Activated CD4-positive, alpha-beta memory T cell treated with anti-CD3 and anti-CD28 coated beads for 36 hours (primary cell): ENCODE data around the gene PISD. TPM values are rescaled to one million over a fixed set of nuclear protein-coding genes. Genes with fewer than 3 reads are reported as not detected.

Source experiments
- CTCF ChIA-PET: fragments of 350-600 bp; sonication (Branson Sonifier 250); formaldehyde crosslinking; loops from one replicate; lab custom pipeline; 2021; ENCODE audit warnings: antibody characterized with exemption, inconsistent platforms; lab: Charles Lee
- POLR2A ChIA-PET: fragments of 350-600 bp; sonication (Branson Sonifier 250); formaldehyde crosslinking; loops from one replicate; lab custom pipeline; 2021; ENCODE audit warnings: antibody characterized with exemption; lab: Charles Lee
- DNase-seq: peaks from one replicate; pipeline ENCODE4 v3.0.0-alpha.2; 2020
- H3K27ac Mint-ChIP-seq: one replicate; pipeline ENCODE4 v1.8.0; 2021; ENCODE audit warnings: mixed read lengths
- H3K27me3 Mint-ChIP-seq: one replicate; pipeline ENCODE4 v1.8.0; 2021; ENCODE audit warnings: mixed read lengths
- H3K36me3 Mint-ChIP-seq: one replicate; pipeline ENCODE4 v1.8.0; 2021; ENCODE audit warnings: mixed read lengths
- H3K4me1 Mint-ChIP-seq: one replicate; pipeline ENCODE4 v1.8.0; 2021; ENCODE audit warnings: low read depth, mixed read lengths
- H3K4me3 Mint-ChIP-seq: one replicate; pipeline ENCODE4 v1.8.0; 2021; ENCODE audit warnings: mild to moderate bottlenecking, mixed read lengths
- H3K9me3 Mint-ChIP-seq: one replicate; pipeline ENCODE4 v1.8.0; 2021; ENCODE audit warnings: mixed read lengths
- intact Hi-C: fragments of 100-400 bp; cut with micrococcal nuclease; formaldehyde crosslinking; loops from one replicate; pipeline ENCODE4 v1.15.1; 2023
- total RNA-seq, 2 experiments: library from RNA; stranded (reverse); gene quantifications; one replicate each; pipeline ENCODE4 v1.2.3, GENCODE V29; 2021

Gene PISD
- total RNA-seq, 2 experiments from 2014 or later, result 39.4 to 40.2 TPM

DNA sequence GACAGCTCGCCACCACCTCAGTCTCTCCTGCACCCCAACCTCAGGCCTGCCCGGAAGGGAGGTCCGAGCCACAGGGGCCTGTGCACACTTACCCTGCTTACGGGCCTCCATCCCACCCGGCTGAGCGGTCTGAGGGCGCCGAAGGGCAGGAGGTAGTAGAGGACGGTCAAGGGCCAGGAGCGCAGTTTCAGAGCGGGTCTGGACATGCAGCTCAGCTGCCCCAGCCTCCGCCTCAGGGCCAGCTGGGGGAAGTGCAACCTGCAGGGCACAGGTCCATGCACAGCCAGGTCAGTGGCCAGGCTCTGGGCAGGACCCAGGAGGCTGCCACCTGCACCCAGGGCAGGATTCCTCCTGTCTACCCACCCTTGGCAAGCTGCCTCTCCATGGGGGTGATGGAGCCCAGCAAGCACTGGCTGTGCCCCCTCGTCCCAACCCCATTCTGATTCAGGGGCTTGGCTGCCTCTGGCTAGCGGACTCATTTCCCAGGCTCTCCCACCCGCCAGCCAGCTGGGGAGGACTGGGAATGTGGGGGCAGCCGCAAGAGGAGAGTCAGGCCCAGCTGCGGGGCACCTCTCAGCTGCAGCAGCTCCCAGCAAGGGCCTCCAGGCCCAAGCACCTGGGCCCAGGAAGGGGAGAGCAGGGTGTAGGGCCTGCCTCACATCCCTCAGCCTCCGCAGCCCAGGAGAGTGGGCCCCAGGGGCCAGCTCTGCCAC is 38.3 kb downstream of the PISD start:
- H3K27ac Mint-ChIP-seq, result no peak overlapping the region
- peaks cover 27% of the 10 kb centered on the region for H3K4me1 Mint-ChIP-seq
- no peaks in the 10 kb centered on the region for H3K9me3 Mint-ChIP-seq
- ChIA-PET CTCF (interaction anchor here (0.9 kb wide), 1 partner anchor 9 kb away, joined by 3 read pairs; no protein-coding TSS in a partner anchor), POLR2A (no interaction called here)
- intact Hi-C loops, result no loop called here
- DNase-seq, result no peak
- H3K4me3 Mint-ChIP-seq, result no peak overlapping the region
- H3K27me3 Mint-ChIP-seq, result no peaks in the 10 kb centered on the region
- H3K36me3 Mint-ChIP-seq, result peaks cover 13% of the 10 kb centered on the region

DNA sequence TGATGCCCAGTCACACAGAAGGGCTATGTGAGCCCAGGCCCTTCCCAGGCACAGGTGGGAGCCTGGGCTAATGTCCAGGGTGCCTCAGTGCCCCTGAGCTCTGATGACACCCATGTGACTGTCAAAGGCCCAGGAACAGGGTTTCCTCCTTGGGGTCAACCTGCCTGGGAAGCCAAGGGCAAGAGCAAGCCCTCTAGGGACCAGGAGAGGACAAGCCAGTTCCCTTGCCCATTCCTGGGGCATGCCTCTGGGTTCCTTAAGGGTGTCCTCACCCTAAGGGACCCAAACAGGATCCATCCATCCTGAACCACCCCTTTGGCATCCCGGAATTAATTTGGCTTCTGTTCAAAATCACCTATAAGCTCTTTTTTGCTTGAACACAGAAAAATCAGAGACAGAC is 39.0 kb downstream of the PISD start:
- H3K9me3 Mint-ChIP-seq, result no peaks in the 10 kb centered on the region
- intact Hi-C loops, result no loop called here
- CTCF ChIA-PET, result no interaction called here
- no peaks in the 10 kb centered on the region for H3K27me3 Mint-ChIP-seq
- POLR2A ChIA-PET, result no interaction called here
- H3K4me1 Mint-ChIP-seq, result peaks cover 20% of the 10 kb centered on the region
- H3K4me3 Mint-ChIP-seq, result no peak overlapping the region
- DNase-seq, result no peak
- H3K36me3 Mint-ChIP-seq, result peaks cover 14% of the 10 kb centered on the region
- H3K27ac Mint-ChIP-seq, result peak overlapping the region; percentile 69

- ChIA-PET CTCF (no interaction called here), POLR2A (no interaction called here)
- H3K4me1 Mint-ChIP-seq, result peaks cover 9% of the 10 kb centered on the region
- no peaks in the 10 kb centered on the region for H3K9me3 Mint-ChIP-seq
- intact Hi-C loops, result no loop called here
- H3K4me3 Mint-ChIP-seq, result no peak overlapping the region
- no peak for DNase-seq
- H3K27ac Mint-ChIP-seq, result peak overlapping the region; percentile 69
- H3K27me3 Mint-ChIP-seq, result no peaks in the 10 kb centered on the region
- H3K36me3 Mint-ChIP-seq, result peaks cover 22% of the 10 kb centered on the region
Measured at GRCh38 chr22:31621507-31622124, 40.4 kb downstream of the PISD start.

DNA sequence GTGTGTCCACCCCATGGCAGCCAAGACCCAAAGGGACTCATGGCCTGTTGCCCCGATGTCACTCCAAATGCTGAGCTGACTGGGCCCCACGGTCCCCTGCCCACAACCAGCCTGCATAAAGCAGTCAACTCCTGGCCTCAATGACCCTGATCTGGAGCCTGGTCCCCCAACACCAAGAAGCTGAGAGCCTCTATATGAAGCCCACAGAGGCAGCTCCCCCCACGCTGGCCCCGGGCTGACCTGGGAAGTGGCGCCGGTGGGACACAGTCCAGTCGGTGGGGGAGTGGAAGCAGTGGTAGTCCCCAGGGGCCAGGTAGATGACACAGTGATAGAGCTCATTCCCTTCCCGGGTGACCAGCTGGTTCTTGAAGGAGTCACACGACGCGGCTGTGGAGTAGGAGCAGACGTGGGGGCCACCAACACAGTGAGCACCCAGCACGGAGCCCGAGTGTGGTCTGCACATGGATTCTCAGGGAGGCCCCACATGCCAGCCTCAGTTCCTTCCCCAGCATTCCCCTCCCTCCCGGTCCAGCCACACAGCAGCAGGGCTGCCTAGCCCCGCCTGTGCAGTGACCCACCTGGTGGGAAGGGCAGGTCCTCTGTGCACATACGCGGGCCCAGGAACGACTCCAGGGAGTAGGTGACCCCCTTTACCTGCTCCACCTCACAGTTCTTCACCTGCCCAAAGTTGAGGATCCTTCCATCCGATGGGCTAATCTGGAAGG is 41.1 kb downstream of the PISD start:
- no peak for DNase-seq
- CTCF ChIA-PET, result no interaction called here
- no peaks in the 10 kb centered on the region for H3K9me3 Mint-ChIP-seq

GRCh38 chr22:31619611-31620300 is 42.3 kb downstream of the PISD start:
- CTCF ChIA-PET, result no interaction called here
- POLR2A ChIA-PET, result interaction anchor here (0.6 to 2.0 kb wide), 2 partner anchors 11 to 41 kb away, joined by 3 to 6 read pairs; no protein-coding TSS in a partner anchor

More for the DNA sequence above, 41.1 kb downstream of the PISD start:
- Mint-ChIP-seq H3K27ac (peak overlapping the region; percentile 62), H3K4me3 (peak overlapping the region; percentile 12), H3K27me3 (no peaks in the 10 kb centered on the region), H3K36me3 (peaks cover 26% of the 10 kb centered on the region), H3K4me1 (peaks cover 11% of the 10 kb centered on the region)
- POLR2A ChIA-PET, result interaction anchor here (2.0 kb wide), 1 partner anchor 10 kb away, joined by 6 read pairs; no protein-coding TSS in a partner anchor
- intact Hi-C loops, result no loop called here

DNA sequence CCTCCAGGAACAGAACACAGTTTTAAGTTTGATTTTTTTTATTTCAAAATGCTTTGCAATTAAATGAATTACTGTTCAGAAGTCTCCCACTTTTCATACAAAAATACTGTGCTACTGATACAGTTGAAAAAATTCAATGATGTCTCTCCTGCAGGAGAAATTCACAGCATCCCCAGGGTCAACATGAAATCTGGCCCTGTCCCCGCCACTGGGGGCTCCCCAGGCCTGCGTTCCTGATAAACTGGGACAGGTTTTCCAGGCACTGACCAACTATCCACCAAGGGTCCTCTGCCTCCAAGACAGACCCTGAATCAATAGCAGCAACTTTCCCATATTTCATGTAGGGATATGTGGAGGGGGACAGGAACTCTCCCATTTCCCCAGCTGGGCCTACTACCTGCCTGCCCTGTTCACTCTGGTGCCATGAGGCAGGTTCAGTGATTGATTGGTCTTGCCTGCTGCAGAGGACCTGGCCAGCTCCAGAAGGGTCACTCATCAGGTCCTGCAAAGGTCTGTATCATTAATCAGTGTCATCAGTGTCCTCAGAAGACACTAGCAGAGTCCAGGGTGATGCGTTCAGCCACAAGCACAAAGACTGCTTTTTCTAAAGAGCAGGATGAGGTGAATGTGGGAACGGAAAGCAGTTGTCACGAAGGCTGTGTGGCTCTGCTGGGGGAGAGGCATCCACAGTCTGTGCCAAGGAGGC is 43.4 kb downstream of the PISD start:
- Mint-ChIP-seq H3K9me3 (no peaks in the 10 kb centered on the region), H3K4me1 (peaks cover 25% of the 10 kb centered on the region), H3K27ac (peak overlapping the region; percentile 51), H3K27me3 (no peaks in the 10 kb centered on the region), H3K36me3 (peaks cover 31% of the 10 kb centered on the region), H3K4me3 (no peak overlapping the region)
- intact Hi-C loops, result no loop called here
- ChIA-PET POLR2A (interaction anchor here (1.3 to 2.0 kb wide), 2 partner anchors 12 kb away, joined by 4 to 6 read pairs; no protein-coding TSS in a partner anchor), CTCF (interaction anchor here (1.0 kb wide), 1 partner anchor 34 kb away, joined by 3 read pairs; no protein-coding TSS in a partner anchor)
- no peak for DNase-seq

More at GRCh38 chr22:31619611-31620300, 42.3 kb downstream of the PISD start:
- peaks cover 17% of the 10 kb centered on the region for H3K4me1 Mint-ChIP-seq
- no peaks in the 10 kb centered on the region for H3K9me3 Mint-ChIP-seq
- peak overlapping the region; percentile 60 for H3K27ac Mint-ChIP-seq
- H3K36me3 Mint-ChIP-seq, result peaks cover 31% of the 10 kb centered on the region
- no peaks in the 10 kb centered on the region for H3K27me3 Mint-ChIP-seq
- intact Hi-C loops, result no loop called here
- DNase-seq, result no peak
- peak overlapping the region; percentile 12 for H3K4me3 Mint-ChIP-seq

DNA sequence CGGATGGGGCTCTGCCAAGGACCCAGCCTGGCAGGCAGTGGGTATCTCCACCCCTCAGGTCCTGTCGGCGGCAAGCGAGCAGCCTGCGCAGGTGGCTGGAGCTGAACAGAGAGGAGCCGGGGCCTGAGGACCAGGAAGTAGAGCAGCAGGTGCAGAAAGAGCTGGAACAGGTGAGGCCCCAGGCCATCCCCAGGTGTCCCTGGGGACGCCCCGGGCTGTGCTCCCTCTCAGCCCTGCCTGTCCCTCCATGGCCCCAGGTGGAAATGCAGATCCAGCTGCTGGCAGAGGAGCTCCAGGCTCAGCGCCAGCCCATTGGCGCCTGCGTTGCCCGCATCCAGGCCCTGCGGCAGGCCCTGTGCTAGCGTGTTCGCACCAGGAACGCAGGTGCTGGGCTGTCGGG is 44.0 kb downstream of the PISD start:
- Mint-ChIP-seq H3K4me1 (peaks cover 25% of the 10 kb centered on the region), H3K36me3 (peaks cover 32% of the 10 kb centered on the region), H3K27ac (peak overlapping the region; percentile 51), H3K27me3 (no peaks in the 10 kb centered on the region), H3K9me3 (no peaks in the 10 kb centered on the region), H3K4me3 (no peak overlapping the region)
- POLR2A ChIA-PET, result interaction anchor here (1.3 kb wide), 1 partner anchor 12 kb away, joined by 4 read pairs; no protein-coding TSS in a partner anchor
- no peak for DNase-seq
- intact Hi-C loops, result no loop called here
- CTCF ChIA-PET, result interaction anchor here (1.0 kb wide), 1 partner anchor 33 kb away, joined by 3 read pairs; no protein-coding TSS in a partner anchor

DNA sequence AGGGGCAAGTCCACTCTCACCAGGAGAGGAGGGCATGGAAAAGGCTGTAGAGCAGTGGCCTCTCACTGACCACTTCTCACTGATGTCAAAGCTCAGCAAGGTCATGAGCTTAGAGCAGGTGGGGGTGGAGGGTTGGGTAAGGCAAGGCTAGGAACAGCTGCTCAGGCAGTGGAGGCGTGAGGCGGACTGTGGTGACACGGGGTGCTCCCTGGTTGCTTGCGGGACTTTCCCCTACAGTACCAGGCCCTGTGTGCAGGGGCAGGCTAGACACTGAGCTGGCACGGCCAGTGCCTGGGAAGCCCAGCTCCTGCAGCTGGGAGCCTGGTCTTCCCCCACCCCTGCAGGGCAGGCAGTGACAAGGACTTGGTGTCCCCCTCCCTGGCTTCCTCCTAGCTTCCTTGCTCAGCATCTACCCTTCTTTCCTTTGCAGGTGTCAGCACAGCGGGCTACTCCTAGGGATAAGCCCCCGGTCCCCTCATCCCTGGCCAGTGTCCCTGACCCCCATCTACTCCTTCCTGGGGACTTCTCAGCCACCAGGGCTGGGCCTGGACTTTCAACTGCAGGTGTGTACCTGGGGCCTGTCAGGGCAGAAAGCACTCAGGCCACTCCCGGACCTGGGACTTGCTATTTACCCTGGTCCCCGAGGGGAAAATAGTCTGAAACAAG is 45.6 kb downstream of the PISD start:
- DNase-seq, result peak; percentile 77
- Mint-ChIP-seq H3K4me1 (peaks cover 25% of the 10 kb centered on the region), H3K27ac (peak overlapping the region; percentile 69), H3K27me3 (no peaks in the 10 kb centered on the region), H3K4me3 (no peak overlapping the region), H3K36me3 (peaks cover 40% of the 10 kb centered on the region), H3K9me3 (no peaks in the 10 kb centered on the region)
- intact Hi-C loops, result no loop called here
- ChIA-PET CTCF (interaction anchor here (0.8 to 1.1 kb wide), 2 partner anchors 14 to 18 kb away, joined by 4 read pairs; no protein-coding TSS in a partner anchor), POLR2A (interaction anchor here (0.6 to 1.5 kb wide), 3 partner anchors 14 to 212 kb away, joined by 3 to 11 read pairs (median 4); no protein-coding TSS in a partner anchor)

GRCh38 chr22:31615940-31616314 is 46.1 kb downstream of the PISD start:
- no peak overlapping the region for H3K4me3 Mint-ChIP-seq
- intact Hi-C loops, result no loop called here
- ChIA-PET POLR2A (interaction anchor here (0.6 to 1.5 kb wide), 3 partner anchors 15 to 143 kb away, joined by 3 to 11 read pairs (median 5); no protein-coding TSS in a partner anchor), CTCF (interaction anchor here (0.8 to 1.1 kb wide), 2 partner anchors 14 to 18 kb away, joined by 4 read pairs; no protein-coding TSS in a partner anchor)
- peak overlapping the region; percentile 69 for H3K27ac Mint-ChIP-seq
- H3K9me3 Mint-ChIP-seq, result no peaks in the 10 kb centered on the region
- H3K4me1 Mint-ChIP-seq, result peaks cover 25% of the 10 kb centered on the region
- H3K27me3 Mint-ChIP-seq, result no peaks in the 10 kb centered on the region
- peaks cover 42% of the 10 kb centered on the region for H3K36me3 Mint-ChIP-seq
- DNase-seq, result no peak

GRCh38 chr22:31615491-31615860 is 46.5 kb downstream of the PISD start:
- H3K27ac Mint-ChIP-seq, result peak overlapping the region; percentile 69
- peaks cover 46% of the 10 kb centered on the region for H3K36me3 Mint-ChIP-seq
- H3K4me1 Mint-ChIP-seq, result peaks cover 25% of the 10 kb centered on the region
- no peaks in the 10 kb centered on the region for H3K27me3 Mint-ChIP-seq
- intact Hi-C loops, result no loop called here
- no peak overlapping the region for H3K4me3 Mint-ChIP-seq
- ChIA-PET POLR2A (interaction anchor here (0.6 to 1.5 kb wide), 2 partner anchors 15 to 143 kb away, joined by 5 to 11 read pairs; no protein-coding TSS in a partner anchor), CTCF (no interaction called here)
- H3K9me3 Mint-ChIP-seq, result no peaks in the 10 kb centered on the region
- DNase-seq, result no peak
